Liver (tissue), 9 donors: ENCODE measurements around the gene IGLON5. TPM values are rescaled to one million over a fixed set of nuclear protein-coding genes. Genes with fewer than 3 reads are reported as not detected.

Experiments used
- DNase-seq: peaks from one replicate; pipeline ENCODE4 v3.0.0-alpha.2; 2017; ENCODE audit warnings: low spot score
- H3K27ac ChIP-seq, 2 donors: one replicate each; pipeline ENCODE4 v1.7.0; 2013; ENCODE audit warnings: inconsistent platforms in 2 of 2, low read length in 2 of 2, control low read depth in 1 of 2, low read depth in 1 of 2, mild to moderate bottlenecking in 1 of 2
- H3K27me3 ChIP-seq, 4 donors: one replicate each; pipeline versions ENCODE4 v1.6.1 to v1.7.0; 2013; ENCODE audit warnings: low read length in 3 of 4, inconsistent platforms in 1 of 4, mild to moderate bottlenecking in 1 of 4, moderate library complexity in 1 of 4; ENCODE audit not compliant: control insufficient read depth in 4 of 4, insufficient read depth in 4 of 4
- H3K36me3 ChIP-seq, 4 donors: one replicate each; pipeline versions ENCODE4 v1.6.1 to v1.7.0; 2013; ENCODE audit warnings: low read length in 3 of 4, mild to moderate bottlenecking in 3 of 4, low read depth in 1 of 4, moderate library complexity in 1 of 4; ENCODE audit not compliant: control insufficient read depth in 4 of 4, insufficient read depth in 3 of 4
- H3K4me1 ChIP-seq, 4 donors: one replicate each; pipeline versions ENCODE4 v1.6.1 to v1.7.0; 2013; ENCODE audit warnings: low read length in 3 of 4, mild to moderate bottlenecking in 3 of 4, moderate library complexity in 1 of 4; ENCODE audit not compliant: control insufficient read depth in 4 of 4, insufficient read depth in 4 of 4
- H3K4me3 ChIP-seq, 3 donors: one replicate each; pipeline versions ENCODE4 v1.6.1 to v1.7.0; 2013; ENCODE audit warnings: low read length in 3 of 3, control low read depth in 1 of 3, low read depth in 1 of 3, mild to moderate bottlenecking in 1 of 3
- H3K9ac ChIP-seq, 2 donors: one replicate each; pipeline ENCODE4 v1.7.0; 2013; ENCODE audit warnings: low read length in 2 of 2, mild to moderate bottlenecking in 2 of 2, moderate library complexity in 2 of 2, control low read depth in 1 of 2, low read depth in 1 of 2
- H3K9me3 ChIP-seq, 4 donors: one replicate each; pipeline versions ENCODE4 v1.6.1 to v1.7.0; 2013; ENCODE audit warnings: low read length in 3 of 4; ENCODE audit not compliant: control insufficient read depth in 4 of 4
- CTCF ChIP-seq: fragments of 150-350 bp; IDR thresholded peaks from 2 replicates; pipeline ENCODE4 v1.5.1; 2017; ENCODE audit warnings: improper control_type of control experiment, low read depth, low read length; ENCODE audit not compliant: missing input control
- EGR1 ChIP-seq, 2 donors: IDR thresholded peaks; 2 replicates each; pipeline ENCODE4 v1.6.1; 2016 to 2018; ENCODE audit warnings: antibody characterized with exemption in 2 of 2, low read depth in 2 of 2
- FOXA1 ChIP-seq: IDR thresholded peaks from 2 replicates; pipeline ENCODE4 v1.6.1; 2016; ENCODE audit warnings: antibody characterized with exemption
- FOXA2 ChIP-seq: IDR thresholded peaks from 2 replicates; pipeline ENCODE4 v1.6.1; 2016; ENCODE audit warnings: antibody characterized with exemption
- GABPA ChIP-seq, 2 donors: IDR thresholded peaks in 1 of 2; conservative IDR thresholded peaks in 1 of 2; 2 replicates each; pipeline ENCODE4 v1.6.1; 2016; ENCODE audit warnings: antibody characterized with exemption in 2 of 2, mild to moderate bottlenecking in 1 of 2, moderate library complexity in 1 of 2
- HNF4A ChIP-seq, 2 donors: conservative IDR thresholded peaks; 2 replicates each; pipeline ENCODE4 v1.6.1; 2016; ENCODE audit warnings: antibody characterized with exemption in 2 of 2, mild to moderate bottlenecking in 2 of 2
- HNF4G ChIP-seq: IDR thresholded peaks from 2 replicates; pipeline ENCODE4 v1.6.1; 2016; ENCODE audit warnings: antibody characterized with exemption
- JUND ChIP-seq, 2 donors: IDR thresholded peaks; 2 replicates each; pipeline ENCODE4 v1.6.1; 2016; ENCODE audit warnings: antibody characterized with exemption in 2 of 2
- MAX ChIP-seq: IDR thresholded peaks from 2 replicates; pipeline ENCODE4 v1.6.1; 2016; ENCODE audit warnings: antibody characterized with exemption
- NR2F2 ChIP-seq: IDR thresholded peaks from 2 replicates; pipeline ENCODE4 v1.6.1; 2016; ENCODE audit warnings: antibody characterized with exemption
- RAD21 ChIP-seq, 2 donors: IDR thresholded peaks; 2 replicates each; pipeline ENCODE4 v1.6.1; 2016; ENCODE audit warnings: antibody characterized with exemption in 2 of 2, mild to moderate bottlenecking in 2 of 2
- RXRA ChIP-seq, 2 donors: IDR thresholded peaks; 2 replicates each; pipeline ENCODE4 v1.6.1; 2017 to 2018; ENCODE audit warnings: antibody characterized with exemption in 2 of 2, mild to moderate bottlenecking in 1 of 2
- SP1 ChIP-seq: IDR thresholded peaks from 2 replicates; pipeline ENCODE4 v1.6.1; 2018; ENCODE audit warnings: antibody characterized with exemption, mild to moderate bottlenecking
- TAF1 ChIP-seq: conservative IDR thresholded peaks from 2 replicates; pipeline ENCODE4 v1.6.1; 2016; ENCODE audit warnings: antibody characterized with exemption, mild to moderate bottlenecking
- YY1 ChIP-seq: IDR thresholded peaks from 2 replicates; pipeline ENCODE4 v1.6.1; 2016; ENCODE audit warnings: antibody characterized with exemption, mild to moderate bottlenecking
- WGBS: extraction: QIAGEN DNeasy Blood & Tissue Kit; methylation state at CpG from one replicate; pipeline ENCODE4 v1.1.7; 2013; 5-methylcytosine and 5-hydroxymethylcytosine counted together
- polyA plus RNA-seq, 2 donors: library from polyadenylated mRNA; stranded (reverse) in 1 of 2; unstranded in 1 of 2; fragments of 200-250 nt in 1 of 2; fragments of >200 nt in 1 of 2; fragmentation: Nextera tagmentation in 1 of 2; extraction: Ambion mirVana in 1 of 2; gene quantifications; one replicate each; pipeline versions ENCODE4 v1.2.1 to v1.2.3, GENCODE V29; 2013 to 2015
- total RNA-seq, 2 donors: library from RNA; depleted of rRNA; stranded (reverse); fragments of >200 nt; gene quantifications; one replicate each; pipeline ENCODE4 v1.2.3, GENCODE V29; 2014
- TF ChIP-seq, protein P1 (sequence below): IDR thresholded peaks from 2 replicates; pipeline ENCODE4 v1.6.1; 2016; ENCODE audit warnings: antibody characterized with exemption
- TF ChIP-seq, protein P2 (sequence below): IDR thresholded peaks from 2 replicates; pipeline ENCODE4 v1.6.1; 2016; ENCODE audit warnings: antibody characterized with exemption, mild to moderate bottlenecking
- TF ChIP-seq, protein P3 (sequence below): IDR thresholded peaks from 2 replicates; pipeline ENCODE4 v1.6.1; 2016; ENCODE audit warnings: antibody characterized with exemption
- donor health status: healthy.
- donor health status: healthy.
- donor health status: healthy.
- donor health status: healthy.
- donor health status: healthy.

IGLON5 gene
- total and polyA plus RNA-seq, 4 donors = 0.25 to 0.46 (median 0.25) TPM; not detected in 1

- Histone ChIP-seq H3K36me3 (peaks cover 6 to 9% (median 8%) of the 10 kb centered on the region in 4 donors), H3K4me3 (no peak overlapping the region), H3K27ac (peak overlapping the region; percentile 79 to 98), H3K27me3 (no peaks in the 10 kb centered on the region), H3K9me3 (no peaks in the 10 kb centered on the region), H3K4me1 (peaks cover 13 to 35% (median 23%) of the 10 kb centered on the region in 4 donors), H3K9ac (peak overlapping the region in 1 of 2 donors; percentile 52)
- TF ChIP-seq SP1 (peak; percentile 90), RXRA (IDR thresholded peaks at IDR 0.05) (peak; percentile 100), HNF4G (peak; percentile 93), TAF1 (no peak), MAX (peak; percentile 94), EGR1 (IDR thresholded peaks at IDR 0.05; ENCODE audit: low read depth in 2 of 2) (peak; percentile 31 to 74), CTCF (no peak), YY1 (peak; percentile 90), FOXA1 (peak; percentile 69), HNF4A (conservative IDR thresholded peaks at IDR 0.05) (peak; percentile 99), NR2F2 (peak; percentile 94), FOXA2 (peak; percentile 82), GABPA (IDR thresholded peaks at IDR 0.05 in 1 of 2, conservative IDR thresholded peaks at IDR 0.05 in 1 of 2) (peak in 1 of 2 donors; percentile 61), JUND (IDR thresholded peaks at IDR 0.05) (peak; percentile 80 to 93), RAD21 (IDR thresholded peaks at IDR 0.05) (peak; percentile 26 to 45)
- TF ChIP-seq, protein P1, sequence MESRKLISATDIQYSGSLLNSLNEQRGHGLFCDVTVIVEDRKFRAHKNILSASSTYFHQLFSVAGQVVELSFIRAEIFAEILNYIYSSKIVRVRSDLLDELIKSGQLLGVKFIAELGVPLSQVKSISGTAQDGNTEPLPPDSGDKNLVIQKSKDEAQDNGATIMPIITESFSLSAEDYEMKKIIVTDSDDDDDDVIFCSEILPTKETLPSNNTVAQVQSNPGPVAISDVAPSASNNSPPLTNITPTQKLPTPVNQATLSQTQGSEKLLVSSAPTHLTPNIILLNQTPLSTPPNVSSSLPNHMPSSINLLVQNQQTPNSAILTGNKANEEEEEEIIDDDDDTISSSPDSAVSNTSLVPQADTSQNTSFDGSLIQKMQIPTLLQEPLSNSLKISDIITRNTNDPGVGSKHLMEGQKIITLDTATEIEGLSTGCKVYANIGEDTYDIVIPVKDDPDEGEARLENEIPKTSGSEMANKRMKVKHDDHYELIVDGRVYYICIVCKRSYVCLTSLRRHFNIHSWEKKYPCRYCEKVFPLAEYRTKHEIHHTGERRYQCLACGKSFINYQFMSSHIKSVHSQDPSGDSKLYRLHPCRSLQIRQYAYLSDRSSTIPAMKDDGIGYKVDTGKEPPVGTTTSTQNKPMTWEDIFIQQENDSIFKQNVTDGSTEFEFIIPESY = peak; percentile 88
- TF ChIP-seq, protein P2, sequence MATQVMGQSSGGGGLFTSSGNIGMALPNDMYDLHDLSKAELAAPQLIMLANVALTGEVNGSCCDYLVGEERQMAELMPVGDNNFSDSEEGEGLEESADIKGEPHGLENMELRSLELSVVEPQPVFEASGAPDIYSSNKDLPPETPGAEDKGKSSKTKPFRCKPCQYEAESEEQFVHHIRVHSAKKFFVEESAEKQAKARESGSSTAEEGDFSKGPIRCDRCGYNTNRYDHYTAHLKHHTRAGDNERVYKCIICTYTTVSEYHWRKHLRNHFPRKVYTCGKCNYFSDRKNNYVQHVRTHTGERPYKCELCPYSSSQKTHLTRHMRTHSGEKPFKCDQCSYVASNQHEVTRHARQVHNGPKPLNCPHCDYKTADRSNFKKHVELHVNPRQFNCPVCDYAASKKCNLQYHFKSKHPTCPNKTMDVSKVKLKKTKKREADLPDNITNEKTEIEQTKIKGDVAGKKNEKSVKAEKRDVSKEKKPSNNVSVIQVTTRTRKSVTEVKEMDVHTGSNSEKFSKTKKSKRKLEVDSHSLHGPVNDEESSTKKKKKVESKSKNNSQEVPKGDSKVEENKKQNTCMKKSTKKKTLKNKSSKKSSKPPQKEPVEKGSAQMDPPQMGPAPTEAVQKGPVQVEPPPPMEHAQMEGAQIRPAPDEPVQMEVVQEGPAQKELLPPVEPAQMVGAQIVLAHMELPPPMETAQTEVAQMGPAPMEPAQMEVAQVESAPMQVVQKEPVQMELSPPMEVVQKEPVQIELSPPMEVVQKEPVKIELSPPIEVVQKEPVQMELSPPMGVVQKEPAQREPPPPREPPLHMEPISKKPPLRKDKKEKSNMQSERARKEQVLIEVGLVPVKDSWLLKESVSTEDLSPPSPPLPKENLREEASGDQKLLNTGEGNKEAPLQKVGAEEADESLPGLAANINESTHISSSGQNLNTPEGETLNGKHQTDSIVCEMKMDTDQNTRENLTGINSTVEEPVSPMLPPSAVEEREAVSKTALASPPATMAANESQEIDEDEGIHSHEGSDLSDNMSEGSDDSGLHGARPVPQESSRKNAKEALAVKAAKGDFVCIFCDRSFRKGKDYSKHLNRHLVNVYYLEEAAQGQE = peak; percentile 76
- TF ChIP-seq, protein P3, sequence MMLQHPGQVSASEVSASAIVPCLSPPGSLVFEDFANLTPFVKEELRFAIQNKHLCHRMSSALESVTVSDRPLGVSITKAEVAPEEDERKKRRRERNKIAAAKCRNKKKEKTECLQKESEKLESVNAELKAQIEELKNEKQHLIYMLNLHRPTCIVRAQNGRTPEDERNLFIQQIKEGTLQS = peak; percentile 78
- DNase-seq = no peak
- WGBS = 54% methylated on average over 10 of the region's 10 CpGs
Observed at GRCh38 chr19:51356159-51356801, 44.8 kb downstream of the IGLON5 start.
